Astrocyte (in vitro differentiated cells and primary cell): Measurements from ENCODE around the gene PLAC1. TPM values are rescaled to one million over a fixed set of nuclear protein-coding genes. Genes with fewer than 3 reads are reported as not detected.

Source experiments
- DNase-seq: peaks from one replicate; pipeline ENCODE4 v3.0.0-alpha.2; 2010; ENCODE audit warnings: low read depth
- FAIRE-seq: peaks from 2 replicates; lab custom pipeline; 2011; peaks lifted over from hg19 to GRCh38; lab: Jason Lieb, UNC
- H2AFZ ChIP-seq: 2 replicates; pipeline ENCODE4 v1.6.0; 2012; ENCODE audit warnings: low read depth, low read length, inconsistent platforms
- H3K27ac ChIP-seq: 2 replicates; pipeline ENCODE4 v1.5.1; 2011; ENCODE audit warnings: low read depth, low read length, inconsistent platforms
- H3K27me3 ChIP-seq: 2 replicates; pipeline ENCODE4 v1.6.0; 2011; ENCODE audit warnings: low read length, inconsistent platforms; ENCODE audit not compliant: insufficient read depth
- H3K36me3 ChIP-seq: 2 replicates; pipeline ENCODE4 v1.5.1; 2011; ENCODE audit warnings: low read length, inconsistent platforms; ENCODE audit not compliant: insufficient read depth
- H3K4me1 ChIP-seq: 2 replicates; pipeline ENCODE4 v1.5.1; 2011; ENCODE audit warnings: low read length, inconsistent platforms; ENCODE audit not compliant: insufficient read depth
- H3K4me2 ChIP-seq: 2 replicates; pipeline ENCODE4 v1.6.0; 2012; ENCODE audit warnings: low read length, inconsistent platforms
- H3K4me3 ChIP-seq: 2 replicates; pipeline ENCODE4 v1.5.1; 2011; ENCODE audit warnings: low read depth, mild to moderate bottlenecking, low read length, inconsistent platforms; ENCODE audit not compliant: insufficient read depth
- H3K79me2 ChIP-seq: 2 replicates; pipeline ENCODE4 v1.6.0; 2012; ENCODE audit warnings: mild to moderate bottlenecking, low read length, inconsistent platforms; ENCODE audit not compliant: insufficient read depth
- H3K9ac ChIP-seq: 2 replicates; pipeline ENCODE4 v1.6.0; 2012; ENCODE audit warnings: mild to moderate bottlenecking, low read length, inconsistent platforms
- H3K9me3 ChIP-seq: 2 replicates; pipeline ENCODE4 v1.5.1; 2012; ENCODE audit warnings: low read depth, mild to moderate bottlenecking, low read length, inconsistent platforms; ENCODE audit not compliant: insufficient read depth
- H4K20me1 ChIP-seq: 2 replicates; pipeline ENCODE4 v1.6.0; 2012; ENCODE audit warnings: low read length, inconsistent platforms; ENCODE audit not compliant: insufficient read depth
- H3K27ac Mint-ChIP-seq: one replicate; pipeline ENCODE4 v1.8.0; 2021; ENCODE audit warnings: mild to moderate bottlenecking, mixed read lengths; ENCODE audit not compliant: unreplicated experiment
- H3K27me3 Mint-ChIP-seq: one replicate; pipeline ENCODE4 v1.8.0; 2021; ENCODE audit warnings: low read depth, mixed read lengths; ENCODE audit not compliant: unreplicated experiment
- H3K36me3 Mint-ChIP-seq: one replicate; pipeline ENCODE4 v1.8.0; 2021; ENCODE audit warnings: low read depth, mixed read lengths; ENCODE audit not compliant: unreplicated experiment
- H3K4me1 Mint-ChIP-seq: one replicate; pipeline ENCODE4 v1.8.0; 2021; ENCODE audit warnings: low read depth, mixed read lengths; ENCODE audit not compliant: unreplicated experiment
- H3K4me3 Mint-ChIP-seq: one replicate; pipeline ENCODE4 v1.8.0; 2021; ENCODE audit warnings: mild to moderate bottlenecking, moderate library complexity, mixed read lengths; ENCODE audit not compliant: unreplicated experiment
- H3K9me3 Mint-ChIP-seq: one replicate; pipeline ENCODE4 v1.8.0; 2021; ENCODE audit warnings: mild to moderate bottlenecking, mixed read lengths; ENCODE audit not compliant: unreplicated experiment
- EZH2 ChIP-seq: IDR thresholded peaks from 2 replicates; pipeline ENCODE4 v1.6.1; 2012; ENCODE audit warnings: mild to moderate bottlenecking, low read length, inconsistent platforms; ENCODE audit not compliant: insufficient read depth
- total RNA-seq: library from RNA; stranded (reverse); gene quantifications from 2 replicates; pipeline ENCODE4 v1.2.1, GENCODE V29; 2021
- TF ChIP-seq, protein P1 (sequence below): IDR thresholded peaks from 2 replicates; pipeline ENCODE4 v1.5.1; 2011; ENCODE audit warnings: low read depth, mild to moderate bottlenecking, inconsistent platforms, low read length, moderate library complexity; ENCODE audit not compliant: insufficient read depth

Gene PLAC1
- total RNA-seq, 1 donor from 2014 or later, result 0.61 TPM

GRCh38 chrX:134688839-134689238 is 30.6 kb upstream of the PLAC1 start:
- Histone ChIP-seq H2AFZ (no peak overlapping the region), H3K36me3 (no peaks in the 10 kb centered on the region), H4K20me1 (no peaks in the 10 kb centered on the region), H3K27me3 (no peaks in the 10 kb centered on the region), H3K27ac (peak overlapping the region; percentile 19), H3K9ac (no peak overlapping the region), H3K4me1 (peaks cover 18% of the 10 kb centered on the region), H3K4me3 (no peak overlapping the region), H3K4me2 (peak overlapping the region; percentile 39), H3K9me3 (no peaks in the 10 kb centered on the region), H3K79me2 (no peaks in the 10 kb centered on the region)
- Mint-ChIP-seq H3K4me3 (no peak overlapping the region), H3K9me3 (no peaks in the 10 kb centered on the region), H3K27me3 (no peaks in the 10 kb centered on the region), H3K4me1 (peaks cover 36% of the 10 kb centered on the region), H3K27ac (peak overlapping the region; percentile 22), H3K36me3 (no peaks in the 10 kb centered on the region)
- FAIRE-seq (peak; percentile 62), DNase-seq (peak; percentile 68)
- no peak for TF ChIP-seq EZH2
- TF ChIP-seq, protein P1, sequence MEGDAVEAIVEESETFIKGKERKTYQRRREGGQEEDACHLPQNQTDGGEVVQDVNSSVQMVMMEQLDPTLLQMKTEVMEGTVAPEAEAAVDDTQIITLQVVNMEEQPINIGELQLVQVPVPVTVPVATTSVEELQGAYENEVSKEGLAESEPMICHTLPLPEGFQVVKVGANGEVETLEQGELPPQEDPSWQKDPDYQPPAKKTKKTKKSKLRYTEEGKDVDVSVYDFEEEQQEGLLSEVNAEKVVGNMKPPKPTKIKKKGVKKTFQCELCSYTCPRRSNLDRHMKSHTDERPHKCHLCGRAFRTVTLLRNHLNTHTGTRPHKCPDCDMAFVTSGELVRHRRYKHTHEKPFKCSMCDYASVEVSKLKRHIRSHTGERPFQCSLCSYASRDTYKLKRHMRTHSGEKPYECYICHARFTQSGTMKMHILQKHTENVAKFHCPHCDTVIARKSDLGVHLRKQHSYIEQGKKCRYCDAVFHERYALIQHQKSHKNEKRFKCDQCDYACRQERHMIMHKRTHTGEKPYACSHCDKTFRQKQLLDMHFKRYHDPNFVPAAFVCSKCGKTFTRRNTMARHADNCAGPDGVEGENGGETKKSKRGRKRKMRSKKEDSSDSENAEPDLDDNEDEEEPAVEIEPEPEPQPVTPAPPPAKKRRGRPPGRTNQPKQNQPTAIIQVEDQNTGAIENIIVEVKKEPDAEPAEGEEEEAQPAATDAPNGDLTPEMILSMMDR, result no peak

DNA sequence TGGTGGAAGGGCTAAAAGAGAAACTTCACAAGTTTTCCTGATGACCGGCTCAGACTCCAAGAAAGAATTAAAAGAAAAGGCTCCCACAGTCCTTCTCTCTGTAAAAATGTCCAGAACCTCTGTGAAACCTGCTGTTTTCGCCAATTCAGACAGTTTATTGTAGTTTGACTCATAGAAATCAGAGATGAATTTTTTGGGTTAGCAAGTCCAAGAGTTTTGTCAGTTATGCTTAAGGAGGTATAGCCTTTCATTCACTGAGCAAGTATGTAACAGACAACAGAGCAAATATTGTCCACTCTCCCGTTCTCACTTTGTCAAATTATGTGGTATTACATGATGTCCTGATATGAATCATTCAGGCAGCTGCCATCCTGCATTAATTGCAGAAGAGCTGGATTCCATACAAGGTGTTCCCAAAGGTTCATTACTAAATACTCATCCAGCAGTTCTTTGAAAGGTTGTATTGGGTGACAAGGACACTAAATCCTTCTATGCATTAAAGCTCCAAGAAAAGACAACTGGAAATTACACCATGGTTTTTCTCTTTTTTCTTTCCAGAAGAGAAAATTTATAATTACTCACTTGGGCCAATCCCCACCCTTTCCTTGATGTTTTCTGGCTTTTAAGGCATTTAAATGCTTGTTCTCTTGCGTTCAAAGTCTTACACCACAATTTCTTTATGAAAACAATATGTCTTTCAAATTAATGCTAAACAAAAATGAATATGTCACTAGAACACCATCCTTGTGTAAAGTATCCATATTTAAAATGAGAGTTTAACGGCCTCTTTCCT is 30.0 kb upstream of the PLAC1 start:
- Mint-ChIP-seq H3K4me1 (peaks cover 31% of the 10 kb centered on the region), H3K27me3 (no peaks in the 10 kb centered on the region), H3K4me3 (no peak overlapping the region), H3K36me3 (no peaks in the 10 kb centered on the region), H3K9me3 (no peaks in the 10 kb centered on the region), H3K27ac (peak overlapping the region; percentile 22)
- Histone ChIP-seq H3K4me1 (peaks cover 14% of the 10 kb centered on the region), H3K4me3 (no peak overlapping the region), H4K20me1 (no peaks in the 10 kb centered on the region), H3K36me3 (no peaks in the 10 kb centered on the region), H2AFZ (no peak overlapping the region), H3K9ac (no peak overlapping the region), H3K4me2 (peak overlapping the region; percentile 39), H3K27me3 (no peaks in the 10 kb centered on the region), H3K27ac (peak overlapping the region; percentile 19), H3K79me2 (no peaks in the 10 kb centered on the region), H3K9me3 (no peaks in the 10 kb centered on the region)
- peak; percentile 29 for DNase-seq
- FAIRE-seq, result peak; percentile 98
- TF ChIP-seq, protein P1, result no peak
- TF ChIP-seq EZH2, result no peak

GRCh38 chrX:134685668-134686067 is 27.4 kb upstream of the PLAC1 start:
- no peaks in the 10 kb centered on the region for H3K27me3 Mint-ChIP-seq
- FAIRE-seq (peak; percentile 95), DNase-seq (peak; percentile 43)
- H3K27ac ChIP-seq, result no peak overlapping the region
- no peak overlapping the region for H3K4me3 ChIP-seq
- H3K36me3 ChIP-seq, result no peaks in the 10 kb centered on the region
- no peak overlapping the region for H3K4me2 ChIP-seq
- H3K36me3 Mint-ChIP-seq, result no peaks in the 10 kb centered on the region
- H3K79me2 ChIP-seq, result no peaks in the 10 kb centered on the region
- peaks cover 20% of the 10 kb centered on the region for H3K4me1 Mint-ChIP-seq
- H3K9ac ChIP-seq, result no peak overlapping the region
- H3K4me1 ChIP-seq, result peaks cover 2% of the 10 kb centered on the region
- peak overlapping the region; percentile 18 for H3K27ac Mint-ChIP-seq
- no peak for TF ChIP-seq EZH2
- TF ChIP-seq, protein P1, result no peak
- H3K9me3 ChIP-seq, result no peaks in the 10 kb centered on the region
- no peak overlapping the region for H3K4me3 Mint-ChIP-seq
- no peaks in the 10 kb centered on the region for H3K27me3 ChIP-seq
- no peaks in the 10 kb centered on the region for H3K9me3 Mint-ChIP-seq
- no peaks in the 10 kb centered on the region for H4K20me1 ChIP-seq
- no peak overlapping the region for H2AFZ ChIP-seq
